CD14-positive monocyte (primary cell): ENCODE measurements around the gene NNMT. TPM values are rescaled to one million over a fixed set of nuclear protein-coding genes. Genes with fewer than 3 reads are reported as not detected.

Experiments used
- DNase-seq, 3 donors: peaks; one replicate each; pipeline ENCODE4 v3.0.0-alpha.2; 2011 to 2022
- H2AFZ ChIP-seq: 2 replicates; pipeline ENCODE4 v1.6.0; 2012; ENCODE audit warnings: mild to moderate bottlenecking, low read depth, low read length, inconsistent platforms; ENCODE audit not compliant: insufficient read depth, poor library complexity, severe bottlenecking
- H3K27ac ChIP-seq, 2 donors: 1 replicate in 1 of 2; 2 replicates in 1 of 2; pipeline ENCODE4 v1.5.1; 2012 to 2013; ENCODE audit warnings: low read length in 2 of 2, control low read depth in 1 of 2, inconsistent platforms in 1 of 2, low read depth in 1 of 2, mild to moderate bottlenecking in 1 of 2
- H3K27me3 ChIP-seq, 2 donors: one replicate each; pipeline versions ENCODE4 v1.6.0 to v1.6.1; 2011 to 2013; ENCODE audit warnings: low read length in 2 of 2; ENCODE audit not compliant: control insufficient read depth in 2 of 2, insufficient read depth in 2 of 2
- H3K36me3 ChIP-seq, 2 donors: replicated peaks in 1 of 2; 1 replicate in 1 of 2; 2 replicates in 1 of 2; pipeline versions ENCODE4 v1.5.1 to v1.6.1; 2012 to 2013; ENCODE audit warnings: low read length in 2 of 2, control low read depth in 1 of 2, inconsistent platforms in 1 of 2, mild to moderate bottlenecking in 1 of 2; ENCODE audit not compliant: insufficient read depth in 2 of 2, control insufficient read depth in 1 of 2
- H3K4me1 ChIP-seq, 2 donors: 1 replicate in 1 of 2; 2 replicates in 1 of 2; pipeline versions ENCODE4 v1.5.1 to v1.6.1; 2012 to 2013; ENCODE audit warnings: low read length in 2 of 2, control low read depth in 1 of 2, inconsistent platforms in 1 of 2, mild to moderate bottlenecking in 1 of 2, moderate library complexity in 1 of 2; ENCODE audit not compliant: insufficient read depth in 2 of 2, control insufficient read depth in 1 of 2
- H3K4me2 ChIP-seq: replicated peaks from 2 replicates; pipeline ENCODE3; 2012; ENCODE audit warnings: low read length, moderate library complexity, mild to moderate bottlenecking; ENCODE audit not compliant: poor library complexity, severe bottlenecking; ENCODE audit errors: extremely low read depth
- H3K4me3 ChIP-seq, 3 experiments: fragments of 200-600 bp in 1 of 3; sonication (generic) in 1 of 3; replicated peaks in 1 of 3; 1 replicate in 2 of 3; 2 replicates in 1 of 3; pipeline ENCODE4 v1.5.1; 2011 to 2013; ENCODE audit warnings: low read length in 3 of 3, mild to moderate bottlenecking in 3 of 3, control low read depth in 2 of 3, low read depth in 2 of 3, inconsistent platforms in 1 of 3, moderate library complexity in 1 of 3
- H3K79me2 ChIP-seq: 2 replicates; pipeline ENCODE4 v1.6.0; 2012; ENCODE audit warnings: mild to moderate bottlenecking, control low read depth, inconsistent platforms, low read length, moderate library complexity; ENCODE audit not compliant: insufficient read depth
- H3K9ac ChIP-seq: 2 replicates; pipeline ENCODE4 v1.6.0; 2017; ENCODE audit warnings: low read length, mild to moderate bottlenecking; ENCODE audit not compliant: insufficient read depth, poor library complexity, severe bottlenecking
- H3K9me3 ChIP-seq, 2 donors: replicated peaks in 1 of 2; 1 replicate in 1 of 2; 2 replicates in 1 of 2; pipeline versions ENCODE4 v1.5.1 to v1.6.1; 2012 to 2013; ENCODE audit warnings: low read length in 2 of 2, control low read depth in 1 of 2; ENCODE audit not compliant: control insufficient read depth in 1 of 2, insufficient read depth in 1 of 2
- H4K20me1 ChIP-seq: 2 replicates; pipeline ENCODE4 v1.6.0; 2012; ENCODE audit warnings: mild to moderate bottlenecking, low read length, control low read depth, moderate library complexity; ENCODE audit not compliant: insufficient read depth
- H3K27ac Mint-ChIP-seq, 7 donors: one replicate each; pipeline ENCODE4 v1.8.0; 2020; ENCODE audit warnings: mild to moderate bottlenecking in 7 of 7, mixed read lengths in 7 of 7, moderate library complexity in 6 of 7, inconsistent platforms in 2 of 7
- H3K27me3 Mint-ChIP-seq, 3 donors: one replicate each; pipeline ENCODE4 v1.8.0; 2021 to 2022; ENCODE audit warnings: low read depth in 3 of 3, mild to moderate bottlenecking in 3 of 3, mixed read lengths in 3 of 3, moderate library complexity in 3 of 3, inconsistent platforms in 1 of 3
- H3K36me3 Mint-ChIP-seq, 2 donors: one replicate each; pipeline ENCODE4 v1.8.0; 2020; ENCODE audit warnings: mixed read lengths in 2 of 2, inconsistent platforms in 1 of 2, mild to moderate bottlenecking in 1 of 2
- H3K4me1 Mint-ChIP-seq: one replicate; pipeline ENCODE4 v1.8.0; 2020; ENCODE audit warnings: mild to moderate bottlenecking, mixed read lengths
- H3K4me3 Mint-ChIP-seq, 2 donors: one replicate each; pipeline ENCODE4 v1.8.0; 2020; ENCODE audit warnings: mild to moderate bottlenecking in 2 of 2, mixed read lengths in 2 of 2, moderate library complexity in 1 of 2
- H3K9me3 Mint-ChIP-seq, 7 donors: one replicate each; pipeline ENCODE4 v1.8.0; 2020 to 2022; ENCODE audit warnings: mixed read lengths in 7 of 7, mild to moderate bottlenecking in 6 of 7, moderate library complexity in 6 of 7, inconsistent platforms in 2 of 7
- CTCF ChIP-seq: fragments of 200-600 bp; IDR thresholded peaks from one replicate; pipeline ENCODE4 v1.8.0; 2022; ENCODE audit warnings: antibody characterized with exemption, mild to moderate bottlenecking
- WGBS: methylation state at CpG from one replicate; pipeline ENCODE4 v1.1.5; 2013; ENCODE audit warnings: missing lambda C conversion rate; ENCODE audit not compliant: insufficient coverage; 5-methylcytosine and 5-hydroxymethylcytosine counted together
- intact Hi-C, 2 donors: fragments of 100-400 bp; cut with micrococcal nuclease; formaldehyde crosslinking; loops; one replicate each; pipeline versions ENCODE4 v1.15.0 to v1.15.1; 2023
- polyA plus RNA-seq, 3 donors: library from polyadenylated mRNA; depleted of rRNA in 1 of 3; unstranded in 2 of 3; stranded (reverse) in 1 of 3; fragments of 300-500 nt in 2 of 3; fragments of >200 nt in 1 of 3; fragmentation: Illumina TruSeq in 2 of 3; gene quantifications; 1 replicate in 2 of 3; 2 replicates in 1 of 3; pipeline ENCODE4 v1.2.3, GENCODE V29; 2012 to 2021

NNMT gene
- polyA plus RNA-seq, 3 donors: not detected

GRCh38 chr11:114264381-114264780 lies 31.8 kb upstream of the NNMT start:
- no peaks in the 10 kb centered on the region for H3K9me3 Mint-ChIP-seq
- Histone ChIP-seq H3K9me3 (no peaks in the 10 kb centered on the region), H2AFZ (no peak overlapping the region), H3K36me3 (no peaks in the 10 kb centered on the region), H3K4me1 (peaks cover 15% of the 10 kb centered on the region in 2 donors), H3K27me3 (peaks cover 0 to 7% of the 10 kb centered on the region in 2 donors), H3K27ac (no peak overlapping the region), H3K4me2 (no peak overlapping the region), H3K4me3 (no peak overlapping the region), H3K9ac (no peak overlapping the region), H3K79me2 (no peaks in the 10 kb centered on the region), H4K20me1 (no peaks in the 10 kb centered on the region)
- H3K4me3 Mint-ChIP-seq: no peak overlapping the region
- intact Hi-C loops: loop anchor here in 1 of 2 donors (5.0 kb wide), 1 partner anchor 367 kb away; no protein-coding TSS in a partner anchor
- no peak for TF ChIP-seq CTCF
- H3K36me3 Mint-ChIP-seq: no peaks in the 10 kb centered on the region
- H3K4me1 Mint-ChIP-seq: peaks cover 11% of the 10 kb centered on the region
- H3K27me3 Mint-ChIP-seq: peaks cover 0 to 6% (median 3%) of the 10 kb centered on the region in 3 donors
- WGBS: no CpG with 5 or more reads among the region's 2 CpGs
- H3K27ac Mint-ChIP-seq: no peak overlapping the region
- no peak for DNase-seq

GRCh38 chr11:114265122-114265878 lies 30.9 kb upstream of the NNMT start:
- Mint-ChIP-seq H3K36me3 (no peaks in the 10 kb centered on the region), H3K27ac (no peak overlapping the region), H3K27me3 (peaks cover 2 to 7% (median 7%) of the 10 kb centered on the region in 3 donors), H3K9me3 (no peaks in the 10 kb centered on the region), H3K4me3 (no peak overlapping the region), H3K4me1 (peaks cover 2% of the 10 kb centered on the region)
- intact Hi-C loops: no loop called here
- TF ChIP-seq CTCF: no peak
- Histone ChIP-seq H3K4me1 (peaks cover 6% of the 10 kb centered on the region in 2 donors), H3K27me3 (peaks cover 0 to 9% of the 10 kb centered on the region in 2 donors), H3K27ac (no peak overlapping the region), H3K4me2 (no peak overlapping the region), H2AFZ (no peak overlapping the region), H3K79me2 (no peaks in the 10 kb centered on the region), H3K9ac (no peak overlapping the region), H3K4me3 (no peak overlapping the region), H4K20me1 (no peaks in the 10 kb centered on the region), H3K9me3 (no peaks in the 10 kb centered on the region), H3K36me3 (no peaks in the 10 kb centered on the region)
- 55% methylated on average over 4 of the region's 8 CpGs for WGBS
- DNase-seq: no peak
